Activated naive CD4-positive, alpha-beta T cell treated with anti-CD3 and anti-CD28 coated beads, Interleukin-2, amount 50 U/mL, for 72 hours (primary cell): Measurements from ENCODE around the gene LHX2. TPM values are rescaled to one million over a fixed set of nuclear protein-coding genes. Genes with fewer than 3 reads are reported as not detected.
"Not testable (repeated sequence)": the region's sequence is repeated elsewhere in the genome, so short reads cannot be mapped to it uniquely, and the experiment has no call there.

Experiments
- ATAC-seq, 2 donors: fragments of 150-1000 bp; cut with Tn5 transposase; 2 replicates each; pipeline ENCODE4 v1.10.0; 2021; ENCODE audit warnings: mild to moderate bottlenecking in 2 of 2, moderate library complexity in 2 of 2
- DNase-seq, 2 donors: peaks; one replicate each; pipeline ENCODE4 v3.0.0; 2021 to 2022; ENCODE audit warnings: low spot score in 2 of 2
- H3K27ac Mint-ChIP-seq, 2 donors: one replicate each; pipeline ENCODE4 v1.8.0; 2022; ENCODE audit warnings: mild to moderate bottlenecking in 2 of 2, mixed read lengths in 2 of 2
- H3K36me3 Mint-ChIP-seq, 2 donors: one replicate each; pipeline ENCODE4 v1.8.0; 2022; ENCODE audit warnings: mixed read lengths in 2 of 2
- H3K9me3 Mint-ChIP-seq, 2 donors: one replicate each; pipeline ENCODE4 v1.8.0; 2022; ENCODE audit warnings: mixed read lengths in 2 of 2
- total RNA-seq, 2 donors: library from RNA; stranded (reverse); gene quantifications; one replicate each; pipeline ENCODE4 v1.2.3, GENCODE V29; 2022

LHX2 gene, protein sequence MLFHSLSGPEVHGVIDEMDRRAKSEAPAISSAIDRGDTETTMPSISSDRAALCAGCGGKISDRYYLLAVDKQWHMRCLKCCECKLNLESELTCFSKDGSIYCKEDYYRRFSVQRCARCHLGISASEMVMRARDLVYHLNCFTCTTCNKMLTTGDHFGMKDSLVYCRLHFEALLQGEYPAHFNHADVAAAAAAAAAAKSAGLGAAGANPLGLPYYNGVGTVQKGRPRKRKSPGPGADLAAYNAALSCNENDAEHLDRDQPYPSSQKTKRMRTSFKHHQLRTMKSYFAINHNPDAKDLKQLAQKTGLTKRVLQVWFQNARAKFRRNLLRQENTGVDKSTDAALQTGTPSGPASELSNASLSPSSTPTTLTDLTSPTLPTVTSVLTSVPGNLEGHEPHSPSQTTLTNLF
- total RNA-seq = not detected

DNA sequence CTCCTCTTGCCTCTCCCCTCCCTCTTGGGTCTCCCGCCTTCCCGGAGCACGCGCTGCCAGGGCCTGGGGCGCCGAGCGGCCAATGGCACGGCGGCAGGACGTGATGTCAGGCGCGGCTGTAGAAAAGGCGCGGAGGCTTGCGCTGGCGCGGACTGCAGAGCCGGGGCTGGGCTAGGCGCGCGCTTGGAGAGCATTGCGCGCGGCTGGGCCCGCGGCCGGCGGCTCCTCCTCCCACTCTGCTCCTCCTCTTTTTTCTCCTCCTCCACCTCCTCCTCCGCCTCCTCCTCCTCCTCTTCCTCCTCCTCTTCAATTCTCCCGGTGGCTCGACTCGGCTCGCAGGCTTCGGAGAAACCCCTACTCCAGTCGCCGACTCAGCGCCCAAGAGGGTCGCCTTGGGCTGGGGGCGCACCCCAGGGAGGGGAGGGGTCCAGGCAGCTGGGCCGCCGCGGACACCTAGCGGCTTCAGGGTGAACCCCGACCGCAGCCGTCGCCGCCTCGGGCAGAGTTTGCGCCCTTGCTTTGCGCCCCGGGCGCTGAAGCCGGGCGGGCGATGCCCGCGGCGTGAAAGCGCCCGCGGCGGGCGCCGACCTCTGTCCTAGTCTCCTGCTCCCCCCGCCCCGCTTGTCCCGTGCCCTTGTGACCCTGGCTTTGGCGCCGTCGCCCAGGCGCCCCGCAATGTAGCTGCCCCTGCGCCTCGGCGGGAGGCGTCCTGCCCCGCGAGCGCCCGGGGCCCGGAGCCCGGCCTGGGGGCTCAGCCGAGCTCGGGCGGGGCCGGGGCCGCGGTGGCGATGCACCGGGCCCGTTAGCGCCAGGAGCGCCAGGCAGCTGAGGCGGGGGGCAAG is at the start of gene LHX2:
LHX2 (plus strand) TSS at position 309 of the 842 bp plus-strand sequence. CDS start 581 bp downstream, outside the sequence.
- H3K27ac Mint-ChIP-seq = no peak within 1 kb of the TSS
- peaks cover 11 to 14% of the 10 kb centered on the region in 2 donors for H3K36me3 Mint-ChIP-seq
- ATAC-seq (peak; percentile 16 to 86), DNase-seq (peak in 1 of 2 donors; percentile 62)
- H3K9me3 Mint-ChIP-seq = no peaks in the 10 kb centered on the region

- no peaks in the 10 kb centered on the region for H3K9me3 Mint-ChIP-seq
- DNase-seq (no peak), ATAC-seq (no peak)
- no peaks in the 10 kb centered on the region for H3K36me3 Mint-ChIP-seq
- no peak overlapping the region for H3K27ac Mint-ChIP-seq
These were observed 46.8 kb upstream of the LHX2 start for GRCh38 chr9:123964761-123965160.

- ATAC-seq = no peak
- H3K27ac Mint-ChIP-seq = no peak overlapping the region
- no peak for DNase-seq
- H3K36me3 Mint-ChIP-seq = no peaks in the 10 kb centered on the region
- H3K9me3 Mint-ChIP-seq = no peaks in the 10 kb centered on the region
These were observed 45.5 kb upstream of the LHX2 start for GRCh38 chr9:123965801-123966686.

- no peaks in the 10 kb centered on the region for H3K36me3 Mint-ChIP-seq
- H3K9me3 Mint-ChIP-seq = no peaks in the 10 kb centered on the region
- no peak overlapping the region for H3K27ac Mint-ChIP-seq
- ATAC-seq (no peak), DNase-seq (no peak)
These were observed 44.2 kb upstream of the LHX2 start for GRCh38 chr9:123967323-123967722.

DNA sequence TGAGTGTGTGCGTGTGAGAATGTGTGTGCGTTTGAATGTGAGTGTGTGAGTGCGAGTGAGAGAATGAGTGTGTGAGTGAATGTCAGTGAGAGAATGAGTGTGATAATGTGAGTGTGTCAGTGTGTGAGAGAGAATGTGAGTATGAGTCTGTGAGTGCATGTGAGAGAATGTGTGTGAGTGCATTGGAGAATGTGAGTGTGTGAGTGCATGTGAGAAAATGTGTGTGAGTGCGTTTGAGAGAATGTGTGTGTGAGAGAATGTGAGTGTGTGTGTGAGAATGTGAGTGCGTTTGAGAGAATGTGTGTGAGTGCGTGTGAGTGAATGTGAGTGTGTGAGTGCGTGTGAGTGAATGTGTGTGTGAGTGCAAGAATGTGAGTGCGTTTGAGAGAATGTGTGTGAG is 39.0 kb upstream of the LHX2 start:
- Mint-ChIP-seq H3K27ac (no peak overlapping the region), H3K36me3 (no peaks in the 10 kb centered on the region), H3K9me3 (no peaks in the 10 kb centered on the region)
- ATAC-seq (no peak), DNase-seq (no peak)

DNA sequence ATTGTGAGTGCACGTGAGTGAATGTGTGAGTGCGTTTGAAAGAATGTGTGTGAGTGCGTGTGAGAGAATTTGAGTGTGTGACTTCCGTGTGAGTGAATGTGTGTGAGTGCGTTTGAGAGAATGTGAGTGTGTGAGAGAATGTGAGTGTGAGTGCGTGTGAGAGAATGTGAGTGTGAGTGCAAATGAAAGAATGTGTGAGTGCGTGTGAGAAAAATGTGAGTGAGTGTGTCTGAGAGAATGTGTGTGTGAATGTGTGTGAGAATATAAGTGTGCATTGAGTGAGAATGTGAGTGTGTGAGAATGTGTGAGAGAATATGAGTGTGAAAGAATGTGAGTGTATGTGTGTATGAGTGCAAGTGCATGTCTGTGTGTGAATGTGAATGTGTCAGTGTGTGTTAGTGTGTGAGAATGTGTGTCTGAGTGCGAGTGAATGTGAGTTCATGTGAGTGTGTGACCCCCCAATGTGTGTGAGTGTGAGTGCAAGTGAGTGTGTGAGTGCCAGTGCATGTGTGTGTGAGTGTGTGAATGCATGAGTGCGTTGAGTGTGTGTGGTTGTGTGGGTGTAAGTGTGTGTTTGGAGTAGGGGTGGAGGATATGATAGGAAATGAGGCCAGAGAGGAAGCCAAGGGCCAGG is 37.9 kb upstream of the LHX2 start:
- no peaks in the 10 kb centered on the region for H3K9me3 Mint-ChIP-seq
- DNase-seq = no peak
- ATAC-seq = no peak

DNA sequence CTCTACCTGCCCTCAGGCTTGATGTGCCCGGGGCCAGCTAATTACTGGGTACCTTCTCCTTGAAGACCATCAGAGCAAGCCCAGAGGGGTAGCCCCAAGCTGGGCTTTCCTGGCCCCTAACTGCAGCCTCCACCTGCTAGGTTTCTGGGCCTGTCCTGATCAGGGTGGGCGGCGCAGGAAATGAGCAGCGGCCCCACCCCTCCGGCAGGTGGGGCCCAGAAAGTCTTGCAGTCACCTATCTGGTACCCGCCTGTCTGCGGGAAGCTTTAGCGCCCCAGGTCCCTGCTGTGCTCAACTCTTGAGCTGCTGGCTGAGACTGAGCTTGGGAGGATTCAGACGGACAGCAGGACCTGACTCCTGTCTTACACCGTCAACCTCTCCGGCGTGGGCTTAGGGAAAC is 37.1 kb upstream of the LHX2 start:
- Mint-ChIP-seq H3K36me3 (no peaks in the 10 kb centered on the region), H3K27ac (no peak overlapping the region), H3K9me3 (no peaks in the 10 kb centered on the region)
- ATAC-seq (no peak), DNase-seq (no peak)

More for the DNA sequence above, 37.9 kb upstream of the LHX2 start:
- H3K27ac Mint-ChIP-seq = no peak overlapping the region
- no peaks in the 10 kb centered on the region for H3K36me3 Mint-ChIP-seq

DNA sequence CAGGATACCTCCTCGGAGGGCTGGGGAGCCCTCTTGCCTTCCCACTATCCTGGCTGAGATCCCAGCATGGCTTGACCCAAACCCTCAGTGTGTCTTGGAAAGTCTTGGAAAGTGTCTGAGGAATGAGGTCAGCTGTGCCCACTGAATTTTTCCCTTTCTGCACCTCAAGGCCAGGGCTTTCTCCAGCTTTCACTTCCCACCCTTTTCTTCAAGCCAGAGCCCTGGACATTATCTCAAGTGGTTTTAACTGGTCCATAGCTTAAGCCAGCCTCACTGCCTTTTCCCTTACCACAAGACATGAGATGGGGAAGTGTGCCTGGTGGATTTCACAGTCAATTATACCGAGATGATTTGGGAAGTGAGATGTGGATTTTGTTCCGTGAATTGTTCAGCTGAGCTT is 35.7 kb upstream of the LHX2 start:
- Mint-ChIP-seq H3K27ac (no peak overlapping the region), H3K9me3 (no peaks in the 10 kb centered on the region), H3K36me3 (no peaks in the 10 kb centered on the region)
- ATAC-seq (no peak), DNase-seq (no peak)

- not testable (repeated sequence) for H3K9me3 Mint-ChIP-seq, H3K27ac Mint-ChIP-seq, DNase-seq, ATAC-seq, H3K36me3 Mint-ChIP-seq
These were observed 35.0 kb upstream of the LHX2 start for GRCh38 chr9:123976579-123976978.

GRCh38 chr9:123978981-123979380 is 32.6 kb upstream of the LHX2 start:
- Mint-ChIP-seq H3K9me3 (no peaks in the 10 kb centered on the region), H3K27ac (no peak overlapping the region), H3K36me3 (no peaks in the 10 kb centered on the region)
- ATAC-seq = no peak
- DNase-seq = no peak

DNA sequence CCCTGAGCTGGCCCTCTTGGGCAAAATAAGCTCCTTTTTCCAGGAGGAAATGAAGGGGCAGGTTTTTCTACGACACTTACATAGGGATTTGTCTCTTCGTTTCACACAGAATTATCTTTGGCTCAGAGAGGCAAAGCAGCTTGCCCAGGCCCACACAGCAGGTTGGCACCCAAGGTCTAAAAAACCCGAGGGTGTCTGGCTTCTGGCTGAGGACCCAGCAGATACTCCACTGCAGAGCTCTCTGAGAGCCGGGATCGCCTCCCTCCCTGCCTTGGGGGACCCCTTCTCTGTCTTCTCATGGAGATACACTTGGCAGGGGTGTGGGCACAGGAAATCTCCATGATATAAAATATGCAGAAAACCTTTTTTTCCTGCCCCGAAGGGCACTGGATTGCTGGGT is 29.0 kb upstream of the LHX2 start:
- Mint-ChIP-seq H3K9me3 (no peaks in the 10 kb centered on the region), H3K27ac (no peak overlapping the region), H3K36me3 (no peaks in the 10 kb centered on the region)
- ATAC-seq (no peak), DNase-seq (no peak)

DNA sequence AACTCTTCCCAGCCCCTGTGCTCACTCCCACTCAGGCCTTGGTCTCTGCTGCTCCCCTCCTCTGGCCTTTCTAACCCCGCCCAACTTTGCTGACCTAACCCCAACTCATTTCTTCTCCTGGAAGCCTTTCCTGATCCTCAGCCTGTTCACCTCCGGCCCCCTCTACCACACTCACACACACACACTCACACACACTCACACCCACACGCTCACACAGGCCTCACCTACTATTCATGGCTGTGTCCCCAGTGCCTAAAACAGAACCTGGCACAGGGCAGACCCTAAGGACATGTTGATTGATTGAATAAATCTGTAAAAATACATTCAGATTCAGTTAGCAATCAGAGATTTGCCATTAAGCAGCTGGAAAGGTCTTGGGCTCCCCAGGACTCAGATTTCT is 28.5 kb upstream of the LHX2 start:
- DNase-seq = no peak
- ATAC-seq = no peak
- H3K36me3 Mint-ChIP-seq = no peaks in the 10 kb centered on the region
- H3K9me3 Mint-ChIP-seq = no peaks in the 10 kb centered on the region
- no peak overlapping the region for H3K27ac Mint-ChIP-seq

DNA sequence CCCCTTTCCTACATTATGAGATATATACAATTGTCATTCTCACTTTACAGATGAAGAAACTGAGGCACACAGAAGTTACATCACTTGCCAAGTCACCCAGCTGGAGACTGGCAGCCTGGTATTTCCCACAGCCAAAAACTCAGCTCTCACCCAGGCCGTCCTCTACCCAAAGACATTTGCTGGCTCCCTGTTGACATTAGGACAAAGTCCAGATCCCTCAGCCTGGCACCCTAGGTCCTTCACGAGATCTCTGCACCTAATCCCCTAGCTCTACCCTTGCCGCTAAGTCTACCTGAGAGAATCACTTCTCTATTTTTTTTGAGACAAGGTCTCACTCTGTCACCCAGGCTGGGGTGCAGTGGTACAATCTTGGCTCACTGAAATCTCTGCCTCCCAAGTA is 26.8 kb upstream of the LHX2 start:
- peaks cover 0 to 4% of the 10 kb centered on the region in 2 donors for H3K36me3 Mint-ChIP-seq
- DNase-seq (no peak), ATAC-seq (no peak)
- H3K27ac Mint-ChIP-seq = no peak overlapping the region
- no peaks in the 10 kb centered on the region for H3K9me3 Mint-ChIP-seq

DNA sequence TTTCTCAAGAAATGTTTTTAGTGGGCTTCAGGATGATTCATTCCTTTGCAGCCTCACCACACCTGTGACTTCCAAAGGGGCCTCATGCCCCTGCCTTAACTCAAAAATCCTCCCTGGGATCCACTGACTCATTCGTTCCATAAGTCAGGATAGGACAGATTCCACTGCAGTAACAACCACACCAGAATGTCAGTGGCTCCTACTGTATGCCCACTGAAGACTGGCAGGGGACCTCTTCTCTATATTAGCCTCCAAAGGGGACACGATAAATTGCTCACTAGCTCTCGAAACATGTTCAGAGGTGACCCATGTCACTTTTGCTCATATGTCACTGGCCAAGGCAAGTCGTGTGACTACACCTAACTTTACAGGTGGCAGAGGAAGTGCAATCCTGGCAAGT is 25.7 kb upstream of the LHX2 start:
- ATAC-seq (no peak), DNase-seq (no peak)
- H3K27ac Mint-ChIP-seq = no peak overlapping the region
- H3K9me3 Mint-ChIP-seq = no peaks in the 10 kb centered on the region
- peaks cover 0 to 4% of the 10 kb centered on the region in 2 donors for H3K36me3 Mint-ChIP-seq

DNA sequence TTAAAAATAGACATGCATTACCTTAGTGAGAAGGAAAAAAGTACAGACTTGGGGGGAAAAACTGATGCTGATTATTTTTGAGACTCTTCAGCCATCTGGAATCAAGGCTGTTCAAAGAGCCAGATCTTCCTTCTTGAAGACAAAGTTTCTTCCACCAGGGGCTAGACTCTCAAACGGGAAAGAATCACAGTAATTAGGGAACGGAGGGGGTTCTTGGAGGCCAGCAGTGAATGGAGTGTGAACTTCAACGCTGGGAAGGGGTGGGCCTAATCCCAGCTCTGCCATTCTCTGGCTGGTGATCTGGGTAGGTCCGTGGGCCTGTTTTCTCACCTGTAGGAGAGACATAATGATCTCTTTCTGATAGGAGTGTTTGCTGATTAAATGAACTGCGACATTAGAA is 21.1 kb upstream of the LHX2 start:
- peaks cover 0 to 4% of the 10 kb centered on the region in 2 donors for H3K36me3 Mint-ChIP-seq
- DNase-seq (no peak), ATAC-seq (no peak)
- H3K9me3 Mint-ChIP-seq = no peaks in the 10 kb centered on the region
- H3K27ac Mint-ChIP-seq = no peak overlapping the region

- H3K9me3 Mint-ChIP-seq, H3K36me3 Mint-ChIP-seq, DNase-seq, H3K27ac Mint-ChIP-seq, ATAC-seq: not testable (repeated sequence)
These were observed 18.9 kb upstream of the LHX2 start for GRCh38 chr9:123992679-123993078.
